Activated CD4-positive, alpha-beta T cell treated with anti-CD3 and anti-CD28 coated beads, Interleukin-2, amount 10 ng/mL, durations not matched to agents 24 days and 14 days (primary cell): ENCODE data around the gene LTB4R2. TPM values are rescaled to one million over a fixed set of nuclear protein-coding genes. Genes with fewer than 3 reads are reported as not detected.
A peak's percentile ranks its signal among the peaks of the same experiment; 100 is the strongest.

Source experiments
- DNase-seq: peaks from one replicate; pipeline ENCODE4 v3.0.0; 2022
- H3K27ac Mint-ChIP-seq: one replicate; pipeline ENCODE4 v1.8.0; 2022; ENCODE audit warnings: mild to moderate bottlenecking, mixed read lengths
- H3K27me3 Mint-ChIP-seq: one replicate; pipeline ENCODE4 v1.8.0; 2022; ENCODE audit warnings: mixed read lengths
- H3K36me3 Mint-ChIP-seq: one replicate; pipeline ENCODE4 v1.8.0; 2022; ENCODE audit warnings: low read depth, mild to moderate bottlenecking, mixed read lengths
- H3K4me1 Mint-ChIP-seq: one replicate; pipeline ENCODE4 v1.8.0; 2021; ENCODE audit warnings: mixed read lengths
- H3K4me3 Mint-ChIP-seq: one replicate; pipeline ENCODE4 v1.8.0; 2022; ENCODE audit warnings: mild to moderate bottlenecking, moderate library complexity, mixed read lengths
- H3K9me3 Mint-ChIP-seq: one replicate; pipeline ENCODE4 v1.8.0; 2021; ENCODE audit warnings: mixed read lengths
- intact Hi-C: fragments of 100-400 bp; cut with micrococcal nuclease; formaldehyde crosslinking; loops from one replicate; pipeline ENCODE4 v1.15.1; 2023
- total RNA-seq: library from RNA; stranded (reverse); gene quantifications from 2 replicates; pipeline ENCODE4 v1.2.3, GENCODE V29; 2022

Gene LTB4R2
- total RNA-seq, 1 donor from 2014 or later, result 11.0 TPM

DNA sequence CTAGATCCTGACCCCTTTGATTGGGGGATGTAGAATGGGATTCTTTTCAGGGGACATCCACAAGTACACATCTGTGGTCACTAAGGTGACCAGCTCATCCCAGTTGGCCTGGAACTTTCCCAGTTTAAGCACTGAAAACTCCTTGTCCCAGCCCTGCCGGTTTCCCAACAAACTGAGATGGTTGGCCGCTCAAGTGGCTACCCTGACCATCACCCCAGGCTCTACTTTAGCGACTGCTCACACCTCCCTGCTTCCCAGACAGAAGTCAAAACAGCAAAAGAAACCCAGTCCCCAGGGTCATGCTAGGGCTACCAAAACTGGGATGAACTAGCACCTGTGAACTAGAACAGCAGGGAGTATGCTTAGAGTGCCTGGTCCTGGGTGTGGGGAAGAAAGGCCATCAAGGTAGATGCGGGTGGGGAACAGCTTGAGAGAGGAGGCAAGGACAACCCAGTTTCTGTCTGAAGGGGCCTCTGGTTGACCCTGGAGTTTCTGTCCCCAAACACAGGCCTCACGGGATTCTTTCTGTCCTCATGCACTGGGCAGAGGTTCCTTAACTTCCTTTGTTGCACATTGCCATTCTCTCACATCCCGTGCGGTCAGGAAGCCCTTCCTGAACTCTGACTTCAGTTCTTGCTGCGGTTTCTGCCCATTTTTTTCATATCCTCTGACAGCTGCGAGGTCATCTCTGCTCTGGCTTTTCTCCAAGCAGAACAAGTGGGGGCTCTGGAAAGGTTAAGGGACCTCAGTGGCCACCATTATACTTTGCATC lies 3.0 kb downstream of the LTB4R2 start:
- peaks cover 39% of the 10 kb centered on the region for H3K36me3 Mint-ChIP-seq
- DNase-seq, result peak; percentile 86
- intact Hi-C loops, result no loop called here
- peak overlapping the region; percentile 81 for H3K27ac Mint-ChIP-seq
- H3K4me1 Mint-ChIP-seq, result peaks cover 74% of the 10 kb centered on the region
- H3K27me3 Mint-ChIP-seq, result no peaks in the 10 kb centered on the region
- no peaks in the 10 kb centered on the region for H3K9me3 Mint-ChIP-seq
- H3K4me3 Mint-ChIP-seq, result peak overlapping the region; percentile 86

DNA sequence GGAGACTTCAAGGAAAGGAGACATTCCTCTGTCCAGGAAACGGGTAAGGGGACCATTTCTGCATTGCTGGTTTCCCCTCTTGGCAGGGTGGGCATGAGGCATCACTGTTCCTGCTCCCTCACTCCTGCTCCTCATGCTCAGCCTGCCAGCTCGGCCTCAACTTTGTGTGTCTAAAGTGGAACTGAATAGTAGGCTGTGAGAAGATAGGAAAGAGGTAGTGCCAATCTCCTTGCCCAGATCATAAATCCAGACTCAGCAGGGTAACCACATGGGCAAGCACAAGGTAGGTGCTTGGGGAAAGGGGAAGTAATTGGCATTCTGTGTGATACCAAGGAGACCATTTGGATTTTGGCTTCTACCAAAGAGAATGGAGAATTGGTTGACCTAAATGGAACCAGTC lies 4.0 kb downstream of the LTB4R2 start:
- Mint-ChIP-seq H3K9me3 (no peaks in the 10 kb centered on the region), H3K4me3 (peak overlapping the region; percentile 86), H3K27me3 (no peaks in the 10 kb centered on the region), H3K27ac (peak overlapping the region; percentile 81), H3K4me1 (peaks cover 69% of the 10 kb centered on the region), H3K36me3 (peaks cover 34% of the 10 kb centered on the region)
- no peak for DNase-seq
- intact Hi-C loops, result no loop called here

DNA sequence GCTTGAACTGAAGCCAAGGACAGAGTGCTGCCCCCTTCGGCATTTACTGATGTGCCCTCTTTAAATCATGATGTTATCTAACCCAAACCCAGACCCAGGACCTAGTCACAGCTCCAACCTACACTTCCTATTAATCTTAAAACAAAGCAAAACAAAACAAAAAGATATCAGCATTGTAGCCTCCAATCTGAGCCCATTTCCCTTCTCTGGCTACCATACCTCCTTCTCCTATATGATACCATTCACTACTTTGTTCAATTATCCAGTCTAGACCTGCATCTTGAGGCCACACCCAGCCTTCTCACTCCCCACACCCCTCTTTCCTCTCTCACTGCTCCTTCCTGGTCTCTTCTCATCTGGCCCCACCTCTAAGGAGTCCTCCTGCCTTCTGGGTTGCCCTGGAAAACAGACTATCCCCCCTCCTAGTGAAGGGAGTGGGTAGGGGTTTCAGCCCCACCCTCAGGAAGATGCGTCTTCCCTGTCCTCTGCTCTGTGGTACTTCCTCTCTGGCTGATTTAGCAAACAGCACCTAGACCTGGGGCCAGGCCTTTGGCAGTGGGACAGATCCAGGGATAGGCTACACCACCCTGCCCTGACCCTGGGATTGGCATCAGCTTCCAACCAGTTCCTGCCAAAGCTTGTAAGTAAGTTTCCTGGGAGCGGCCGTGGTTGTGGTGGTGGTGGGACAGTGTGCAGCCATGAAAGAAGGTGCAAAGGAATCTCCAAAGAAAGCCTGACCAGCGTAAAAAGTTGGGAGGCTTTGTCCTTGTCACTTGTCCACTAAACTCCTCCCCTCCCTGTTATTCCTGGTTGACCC lies 4.6 kb downstream of the LTB4R2 start:
- peaks cover 28% of the 10 kb centered on the region for H3K36me3 Mint-ChIP-seq

DNA sequence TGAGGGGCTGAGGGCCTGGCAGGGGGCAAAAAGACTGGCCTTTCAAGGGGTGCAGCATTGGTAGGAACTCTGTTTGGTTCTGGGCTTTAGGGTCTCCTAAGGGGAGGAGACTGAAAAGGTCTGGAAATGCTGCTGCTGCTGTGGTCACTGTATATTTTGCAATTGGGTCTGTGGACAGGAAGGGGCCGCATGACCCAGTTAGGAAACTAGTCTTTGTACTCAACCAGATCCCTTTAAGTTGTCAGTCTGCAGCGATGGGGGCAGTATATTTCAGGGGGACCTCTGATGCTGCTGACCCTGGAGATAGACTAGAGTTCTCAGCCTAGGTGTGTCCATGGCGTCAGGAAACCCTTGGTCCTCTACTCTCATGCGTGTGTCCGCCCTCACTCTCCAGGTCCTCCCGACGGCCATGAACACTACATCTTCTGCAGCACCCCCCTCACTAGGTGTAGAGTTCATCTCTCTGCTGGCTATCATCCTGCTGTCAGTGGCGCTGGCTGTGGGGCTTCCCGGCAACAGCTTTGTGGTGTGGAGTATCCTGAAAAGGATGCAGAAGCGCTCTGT lies 5.4 kb downstream of the LTB4R2 start:
- H3K27ac Mint-ChIP-seq, result peak overlapping the region; percentile 65

More for the DNA sequence above, 4.6 kb downstream of the LTB4R2 start:
- peaks cover 2% of the 10 kb centered on the region for H3K27me3 Mint-ChIP-seq
- intact Hi-C loops, result no loop called here
- peak overlapping the region; percentile 86 for H3K4me3 Mint-ChIP-seq
- peak overlapping the region; percentile 81 for H3K27ac Mint-ChIP-seq
- H3K9me3 Mint-ChIP-seq, result no peaks in the 10 kb centered on the region
- peaks cover 62% of the 10 kb centered on the region for H3K4me1 Mint-ChIP-seq
- DNase-seq, result no peak

DNA sequence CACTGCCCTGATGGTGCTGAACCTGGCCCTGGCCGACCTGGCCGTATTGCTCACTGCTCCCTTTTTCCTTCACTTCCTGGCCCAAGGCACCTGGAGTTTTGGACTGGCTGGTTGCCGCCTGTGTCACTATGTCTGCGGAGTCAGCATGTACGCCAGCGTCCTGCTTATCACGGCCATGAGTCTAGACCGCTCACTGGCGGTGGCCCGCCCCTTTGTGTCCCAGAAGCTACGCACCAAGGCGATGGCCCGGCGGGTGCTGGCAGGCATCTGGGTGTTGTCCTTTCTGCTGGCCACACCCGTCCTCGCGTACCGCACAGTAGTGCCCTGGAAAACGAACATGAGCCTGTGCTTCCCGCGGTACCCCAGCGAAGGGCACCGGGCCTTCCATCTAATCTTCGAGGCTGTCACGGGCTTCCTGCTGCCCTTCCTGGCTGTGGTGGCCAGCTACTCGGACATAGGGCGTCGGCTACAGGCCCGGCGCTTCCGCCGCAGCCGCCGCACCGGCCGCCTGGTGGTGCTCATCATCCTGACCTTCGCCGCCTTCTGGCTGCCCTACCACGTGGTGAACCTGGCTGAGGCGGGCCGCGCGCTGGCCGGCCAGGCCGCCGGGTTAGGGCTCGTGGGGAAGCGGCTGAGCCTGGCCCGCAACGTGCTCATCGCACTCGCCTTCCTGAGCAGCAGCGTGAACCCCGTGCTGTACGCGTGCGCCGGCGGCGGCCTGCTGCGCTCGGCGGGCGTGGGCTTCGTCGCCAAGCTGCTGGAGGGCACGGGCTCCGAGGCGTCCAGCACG lies 6.1 kb downstream of the LTB4R2 start:
- Mint-ChIP-seq H3K4me1 (peaks cover 53% of the 10 kb centered on the region), H3K36me3 (peaks cover 22% of the 10 kb centered on the region), H3K27ac (no peak overlapping the region), H3K27me3 (peaks cover 6% of the 10 kb centered on the region), H3K4me3 (no peak overlapping the region), H3K9me3 (no peaks in the 10 kb centered on the region)
- intact Hi-C loops, result no loop called here
- no peak for DNase-seq

More for the DNA sequence above, 5.4 kb downstream of the LTB4R2 start:
- Mint-ChIP-seq H3K4me1 (peaks cover 55% of the 10 kb centered on the region), H3K9me3 (no peaks in the 10 kb centered on the region), H3K36me3 (peaks cover 22% of the 10 kb centered on the region), H3K27me3 (peaks cover 6% of the 10 kb centered on the region), H3K4me3 (peak overlapping the region; percentile 86)
- no peak for DNase-seq
- intact Hi-C loops, result no loop called here

DNA sequence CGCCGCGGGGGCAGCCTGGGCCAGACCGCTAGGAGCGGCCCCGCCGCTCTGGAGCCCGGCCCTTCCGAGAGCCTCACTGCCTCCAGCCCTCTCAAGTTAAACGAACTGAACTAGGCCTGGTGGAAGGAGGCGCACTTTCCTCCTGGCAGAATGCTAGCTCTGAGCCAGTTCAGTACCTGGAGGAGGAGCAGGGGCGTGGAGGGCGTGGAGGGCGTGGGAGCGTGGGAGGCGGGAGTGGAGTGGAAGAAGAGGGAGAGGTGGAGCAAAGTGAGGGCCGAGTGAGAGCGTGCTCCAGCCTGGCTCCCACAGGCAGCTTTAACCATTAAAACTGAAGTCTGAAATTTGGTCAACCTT lies 6.6 kb downstream of the LTB4R2 start:
- H3K27ac Mint-ChIP-seq, result no peak overlapping the region
- H3K27me3 Mint-ChIP-seq, result peaks cover 6% of the 10 kb centered on the region
- no peaks in the 10 kb centered on the region for H3K9me3 Mint-ChIP-seq
- peaks cover 53% of the 10 kb centered on the region for H3K4me1 Mint-ChIP-seq
- no peak for DNase-seq
- intact Hi-C loops, result no loop called here
- H3K36me3 Mint-ChIP-seq, result peaks cover 22% of the 10 kb centered on the region
- H3K4me3 Mint-ChIP-seq, result no peak overlapping the region

DNA sequence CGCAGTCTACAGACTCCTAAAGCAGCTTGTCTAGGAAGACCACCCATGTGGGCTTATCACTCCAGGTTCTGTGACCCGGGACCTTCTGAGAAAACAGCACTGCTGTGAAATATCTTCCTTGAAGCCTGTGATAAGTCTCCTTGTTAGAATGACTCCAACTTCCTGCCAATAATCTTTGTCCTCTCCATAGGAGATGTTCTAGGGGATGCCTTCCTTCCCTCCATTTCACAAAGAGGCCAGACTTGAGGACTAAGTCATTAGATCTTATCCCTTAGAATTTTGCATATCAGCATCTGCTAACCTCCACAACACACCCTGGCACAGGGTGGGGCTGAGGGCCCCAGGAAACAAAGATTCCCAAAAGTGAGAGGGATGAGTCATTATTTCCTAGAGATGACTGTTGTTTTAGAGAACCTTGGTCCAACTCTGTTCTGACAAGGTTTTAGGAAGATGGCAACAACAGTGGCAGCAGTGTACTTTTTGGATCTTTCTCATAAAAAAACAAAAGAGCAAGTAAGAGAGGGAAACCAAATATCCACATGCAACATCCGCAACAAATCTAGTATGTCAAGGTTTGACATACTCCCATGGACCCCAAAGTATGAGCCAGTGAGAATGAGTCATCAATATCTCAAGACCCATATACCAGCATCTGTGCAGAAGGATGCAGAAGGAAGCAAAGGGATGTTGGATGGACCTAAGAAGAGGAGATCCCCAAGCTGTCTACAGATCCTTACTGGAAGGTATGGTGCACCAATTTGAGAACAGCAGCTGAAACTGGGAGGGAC lies 7.4 kb downstream of the LTB4R2 start:
- H3K4me3 Mint-ChIP-seq, result no peak overlapping the region
- no peak for DNase-seq
- intact Hi-C loops, result no loop called here
- H3K36me3 Mint-ChIP-seq, result peaks cover 20% of the 10 kb centered on the region
- H3K27me3 Mint-ChIP-seq, result peaks cover 7% of the 10 kb centered on the region
- peaks cover 47% of the 10 kb centered on the region for H3K4me1 Mint-ChIP-seq
- no peaks in the 10 kb centered on the region for H3K9me3 Mint-ChIP-seq
- peak overlapping the region; percentile 61 for H3K27ac Mint-ChIP-seq

DNA sequence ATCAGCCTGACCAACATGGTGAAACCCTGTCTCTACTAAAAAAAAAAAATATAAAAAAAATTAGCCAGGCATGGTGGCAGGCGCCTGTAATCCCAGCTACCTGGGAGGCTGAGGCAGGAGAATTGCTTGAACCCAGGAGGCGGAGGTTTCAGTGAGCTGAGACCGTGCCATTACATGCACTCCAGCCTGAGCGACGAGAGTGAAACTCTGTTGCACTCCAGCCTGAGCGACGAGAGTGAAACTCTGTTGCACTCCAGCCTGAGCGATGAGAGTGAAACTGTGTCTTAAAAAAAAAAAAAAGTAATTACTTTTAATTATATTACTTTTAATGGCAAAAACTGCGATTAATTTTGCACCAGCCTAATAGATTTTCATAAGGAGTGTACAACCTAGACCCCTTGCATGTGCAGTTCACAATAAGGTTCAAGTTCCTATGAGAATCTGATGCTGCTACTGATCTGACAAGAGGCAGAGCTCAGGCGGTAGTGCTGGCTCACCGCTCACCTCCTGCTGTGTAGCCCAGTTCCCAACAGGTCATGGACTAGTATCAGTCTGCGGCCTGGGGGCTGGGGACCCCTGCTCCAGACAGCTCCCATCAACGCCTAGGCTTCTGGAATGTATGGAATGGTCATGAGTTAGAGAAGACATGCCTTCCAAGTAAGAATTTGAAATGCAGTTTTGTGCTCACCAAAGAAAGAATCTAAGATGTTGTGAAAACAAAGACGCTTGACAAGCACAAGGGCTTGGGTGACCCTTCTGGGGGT lies 11.5 kb downstream of the LTB4R2 start:
- intact Hi-C loops, result no loop called here
- no peaks in the 10 kb centered on the region for H3K9me3 Mint-ChIP-seq
- peaks cover 9% of the 10 kb centered on the region for H3K27me3 Mint-ChIP-seq
- peaks cover 16% of the 10 kb centered on the region for H3K4me1 Mint-ChIP-seq
- peaks cover 7% of the 10 kb centered on the region for H3K36me3 Mint-ChIP-seq
- no peak for DNase-seq
- H3K4me3 Mint-ChIP-seq, result no peak overlapping the region
- no peak overlapping the region for H3K27ac Mint-ChIP-seq

DNA sequence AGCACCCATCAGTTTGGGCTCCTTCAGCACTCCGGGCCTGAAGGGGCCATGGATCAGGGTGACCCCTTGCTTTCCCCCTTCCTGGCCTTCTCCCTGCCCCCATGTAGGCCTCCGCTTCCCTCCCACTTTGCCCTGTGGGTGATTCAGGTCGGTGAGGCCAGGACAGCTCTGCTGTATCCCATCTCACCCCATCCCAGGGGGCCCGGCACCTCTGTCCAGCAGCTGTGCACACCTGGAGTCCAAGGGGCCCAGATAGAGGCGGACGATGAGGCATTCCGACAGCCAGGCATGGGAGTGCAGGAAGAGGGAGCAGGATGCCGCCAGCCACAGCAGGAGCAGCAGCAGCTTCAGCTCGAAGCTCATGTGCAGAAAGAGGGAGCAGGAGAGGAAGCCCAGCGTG lies 12.7 kb downstream of the LTB4R2 start:
- no peaks in the 10 kb centered on the region for H3K36me3 Mint-ChIP-seq
- H3K27me3 Mint-ChIP-seq, result peaks cover 9% of the 10 kb centered on the region
- H3K9me3 Mint-ChIP-seq, result no peaks in the 10 kb centered on the region
- DNase-seq, result no peak
- intact Hi-C loops, result no loop called here
- H3K4me3 Mint-ChIP-seq, result no peak overlapping the region
- H3K4me1 Mint-ChIP-seq, result peaks cover 12% of the 10 kb centered on the region
- H3K27ac Mint-ChIP-seq, result no peak overlapping the region

DNA sequence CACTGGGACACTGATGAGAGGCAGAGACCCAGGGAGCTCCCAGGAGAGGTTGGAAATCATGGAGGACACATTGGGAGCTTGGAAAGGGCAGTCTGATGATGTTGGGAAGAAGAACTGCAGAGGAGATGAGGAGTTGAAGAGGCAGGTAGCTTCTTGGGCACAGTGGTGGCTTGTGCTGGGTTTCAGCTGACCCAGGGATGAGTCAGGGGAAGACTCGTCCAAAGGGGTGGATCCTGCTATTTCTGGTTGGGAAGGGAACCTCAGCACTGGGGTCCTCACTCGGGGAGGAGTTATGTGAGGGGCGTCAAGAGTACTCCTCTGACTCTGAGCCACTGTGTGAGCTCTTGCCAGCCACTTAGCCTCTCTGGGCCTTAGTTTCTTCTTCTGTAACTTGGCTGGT lies 13.4 kb downstream of the LTB4R2 start:
- DNase-seq, result no peak
- Mint-ChIP-seq H3K36me3 (no peaks in the 10 kb centered on the region), H3K9me3 (no peaks in the 10 kb centered on the region), H3K27me3 (peaks cover 9% of the 10 kb centered on the region), H3K4me3 (no peak overlapping the region), H3K4me1 (peaks cover 9% of the 10 kb centered on the region), H3K27ac (no peak overlapping the region)
- intact Hi-C loops, result no loop called here

DNA sequence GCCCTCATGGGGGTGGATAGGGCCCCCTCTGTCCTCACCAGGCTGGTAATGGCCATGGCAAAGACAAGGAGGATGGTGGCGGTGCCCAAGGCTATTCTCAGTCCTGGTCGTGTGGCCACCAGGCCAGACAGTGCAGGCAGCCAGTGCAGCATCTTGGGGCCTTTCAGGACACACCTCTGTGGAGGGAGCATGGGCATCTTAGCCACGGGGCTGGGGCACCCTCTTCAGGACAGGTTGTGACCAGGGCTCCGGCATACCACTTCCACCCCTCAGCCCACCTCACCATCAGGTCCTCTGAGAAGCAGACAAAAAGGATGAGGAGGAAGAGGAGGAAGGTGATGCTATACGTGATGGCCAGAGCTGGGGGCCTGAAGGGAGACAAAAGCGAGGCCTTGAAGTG lies 14.1 kb downstream of the LTB4R2 start:
- Mint-ChIP-seq H3K27me3 (peaks cover 9% of the 10 kb centered on the region), H3K4me3 (no peak overlapping the region), H3K36me3 (no peaks in the 10 kb centered on the region), H3K27ac (no peak overlapping the region), H3K9me3 (no peaks in the 10 kb centered on the region), H3K4me1 (peaks cover 16% of the 10 kb centered on the region)
- DNase-seq, result no peak
- intact Hi-C loops, result no loop called here

DNA sequence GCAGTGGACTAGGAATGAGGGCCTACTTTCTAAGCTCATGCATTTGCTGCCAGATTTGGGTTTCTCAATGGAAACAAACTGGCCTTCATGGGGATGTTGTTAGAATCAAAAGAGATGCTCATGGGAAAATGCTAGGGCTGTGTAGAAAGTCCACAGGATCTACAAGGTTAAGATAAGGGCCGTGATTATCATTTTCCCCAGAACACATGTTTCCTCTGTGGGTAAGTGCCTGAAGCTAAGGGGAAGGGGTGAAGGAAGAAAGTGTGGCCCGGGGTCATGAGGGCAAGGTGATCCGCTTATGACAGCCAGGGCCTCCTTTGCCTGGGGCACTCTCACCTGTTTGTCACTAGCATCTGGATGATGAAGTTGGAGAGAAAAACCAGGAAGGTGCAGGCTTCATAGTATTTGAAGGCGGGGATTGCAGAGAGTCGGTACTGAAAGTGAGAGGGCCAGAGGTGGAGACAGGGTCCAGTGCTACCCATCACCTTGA lies 15.1 kb downstream of the LTB4R2 start:
- Mint-ChIP-seq H3K27me3 (peaks cover 6% of the 10 kb centered on the region), H3K9me3 (no peaks in the 10 kb centered on the region), H3K36me3 (no peaks in the 10 kb centered on the region), H3K4me3 (no peak overlapping the region), H3K27ac (no peak overlapping the region), H3K4me1 (peaks cover 27% of the 10 kb centered on the region)
- DNase-seq, result no peak
- intact Hi-C loops, result no loop called here
